ENCODE results near the gene ACO2.

The ACO2 gene

GRCh38 chr22:41563051-41563711 is 94.3 kb downstream of the ACO2 start:
- H3K4me3 ChIP-seq (ENCODE audit: low read length): no peak overlapping the region
- peaks cover 27% of the 10 kb centered on the region for H3K27me3 ChIP-seq (ENCODE audit: control insufficient read depth, low read length)
- H3K79me2 ChIP-seq (ENCODE audit: control insufficient read depth, low read length): no peaks in the 10 kb centered on the region
- no peaks in the 10 kb centered on the region for H3K36me3 ChIP-seq (ENCODE audit: control insufficient read depth, low read length)
- no peaks in the 10 kb centered on the region for H3K9me3 ChIP-seq (ENCODE audit: control insufficient read depth, insufficient read depth, low read length)
- no peaks in the 10 kb centered on the region for H3K9me2 ChIP-seq (replicated peaks; ENCODE audit: control insufficient read depth, low read length)
- TF ChIP-seq, protein P1, sequence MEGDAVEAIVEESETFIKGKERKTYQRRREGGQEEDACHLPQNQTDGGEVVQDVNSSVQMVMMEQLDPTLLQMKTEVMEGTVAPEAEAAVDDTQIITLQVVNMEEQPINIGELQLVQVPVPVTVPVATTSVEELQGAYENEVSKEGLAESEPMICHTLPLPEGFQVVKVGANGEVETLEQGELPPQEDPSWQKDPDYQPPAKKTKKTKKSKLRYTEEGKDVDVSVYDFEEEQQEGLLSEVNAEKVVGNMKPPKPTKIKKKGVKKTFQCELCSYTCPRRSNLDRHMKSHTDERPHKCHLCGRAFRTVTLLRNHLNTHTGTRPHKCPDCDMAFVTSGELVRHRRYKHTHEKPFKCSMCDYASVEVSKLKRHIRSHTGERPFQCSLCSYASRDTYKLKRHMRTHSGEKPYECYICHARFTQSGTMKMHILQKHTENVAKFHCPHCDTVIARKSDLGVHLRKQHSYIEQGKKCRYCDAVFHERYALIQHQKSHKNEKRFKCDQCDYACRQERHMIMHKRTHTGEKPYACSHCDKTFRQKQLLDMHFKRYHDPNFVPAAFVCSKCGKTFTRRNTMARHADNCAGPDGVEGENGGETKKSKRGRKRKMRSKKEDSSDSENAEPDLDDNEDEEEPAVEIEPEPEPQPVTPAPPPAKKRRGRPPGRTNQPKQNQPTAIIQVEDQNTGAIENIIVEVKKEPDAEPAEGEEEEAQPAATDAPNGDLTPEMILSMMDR (IDR thresholded peaks at IDR 0.05; ENCODE audit: low read depth, low read length, poor library complexity, severe bottlenecking): no peak
- TF ChIP-seq EZH2phosphoT487 (IDR thresholded peaks at IDR 0.05; ENCODE audit: borderline replicate concordance, low read length): no peak
- H3K4me1 ChIP-seq (ENCODE audit: control insufficient read depth, low read length): no peaks in the 10 kb centered on the region
- H4K20me1 ChIP-seq (ENCODE audit: control insufficient read depth, insufficient read depth, low read depth, low read length): no peaks in the 10 kb centered on the region
- no peak overlapping the region for H3K4me2 ChIP-seq (ENCODE audit: low read length)
- no peaks in the 10 kb centered on the region for H3F3A ChIP-seq (ENCODE audit: control insufficient read depth, insufficient read depth)
- H3K27ac ChIP-seq (ENCODE audit: low read depth, low read length): no peak overlapping the region

GRCh38 chr22:41564563-41564962 is 95.6 kb downstream of the ACO2 start:
- H3K9me3 ChIP-seq (ENCODE audit: control insufficient read depth, insufficient read depth, low read length): no peaks in the 10 kb centered on the region
- H3F3A ChIP-seq (ENCODE audit: control insufficient read depth, insufficient read depth): no peaks in the 10 kb centered on the region
- peaks cover 27% of the 10 kb centered on the region for H3K27me3 ChIP-seq (ENCODE audit: control insufficient read depth, low read length)
- no peaks in the 10 kb centered on the region for H4K20me1 ChIP-seq (ENCODE audit: control insufficient read depth, insufficient read depth, low read depth, low read length)
- H3K27ac ChIP-seq (ENCODE audit: low read depth, low read length): no peak overlapping the region
- no peak overlapping the region for H3K4me2 ChIP-seq (ENCODE audit: low read length)
- H3K4me1 ChIP-seq (ENCODE audit: control insufficient read depth, low read length): no peaks in the 10 kb centered on the region
- H3K79me2 ChIP-seq (ENCODE audit: control insufficient read depth, low read length): no peaks in the 10 kb centered on the region
- H3K36me3 ChIP-seq (ENCODE audit: control insufficient read depth, low read length): no peaks in the 10 kb centered on the region
- H3K4me3 ChIP-seq (ENCODE audit: low read length): no peak overlapping the region
- no peaks in the 10 kb centered on the region for H3K9me2 ChIP-seq (replicated peaks; ENCODE audit: control insufficient read depth, low read length)
- TF ChIP-seq EZH2phosphoT487 (IDR thresholded peaks at IDR 0.05; ENCODE audit: borderline replicate concordance, low read length): no peak
- TF ChIP-seq, protein P1 (IDR thresholded peaks at IDR 0.05; ENCODE audit: low read depth, low read length, poor library complexity, severe bottlenecking): no peak

DNA sequence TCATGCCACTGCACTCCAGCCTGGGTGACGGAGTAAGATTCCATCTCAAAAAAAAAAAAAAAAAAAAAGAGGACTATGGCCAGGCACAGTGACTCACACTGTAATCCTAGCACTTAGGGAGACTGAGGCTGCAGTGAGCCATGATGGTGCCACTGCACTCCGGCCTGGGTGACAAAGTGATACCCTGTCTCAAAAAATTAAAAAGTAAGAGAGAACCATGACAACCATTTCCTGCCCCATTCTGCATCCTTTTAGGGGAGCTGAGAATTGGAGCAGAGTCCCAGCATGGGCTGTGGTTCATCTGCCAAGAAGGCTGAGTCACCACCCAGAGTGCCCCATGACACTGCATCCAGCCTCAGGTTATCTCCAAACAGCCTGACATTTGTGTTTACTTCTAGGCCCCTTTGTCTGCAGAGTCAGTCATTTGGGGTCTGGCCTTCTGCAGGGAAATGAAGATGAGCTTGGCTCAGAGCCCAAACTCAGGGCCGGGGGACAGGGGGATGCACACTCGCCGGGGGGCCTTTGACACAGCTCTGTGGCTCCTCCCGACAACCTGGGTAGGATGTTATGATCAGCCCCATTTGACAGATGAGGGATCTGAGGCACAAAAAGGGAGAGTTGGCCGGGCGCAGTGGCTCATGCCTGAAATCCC is 96.6 kb downstream of the ACO2 start:
- no peak overlapping the region for H3K27ac ChIP-seq (ENCODE audit: low read depth, low read length)
- H3K79me2 ChIP-seq (ENCODE audit: control insufficient read depth, low read length): no peaks in the 10 kb centered on the region
- no peak overlapping the region for H3K4me3 ChIP-seq (ENCODE audit: low read length)
- no peaks in the 10 kb centered on the region for H3K36me3 ChIP-seq (ENCODE audit: control insufficient read depth, low read length)
- H4K20me1 ChIP-seq (ENCODE audit: control insufficient read depth, insufficient read depth, low read depth, low read length): no peaks in the 10 kb centered on the region
- H3F3A ChIP-seq (ENCODE audit: control insufficient read depth, insufficient read depth): no peaks in the 10 kb centered on the region
- H3K4me1 ChIP-seq (ENCODE audit: control insufficient read depth, low read length): no peaks in the 10 kb centered on the region
- no peak overlapping the region for H3K4me2 ChIP-seq (ENCODE audit: low read length)
- peaks cover 20% of the 10 kb centered on the region for H3K27me3 ChIP-seq (ENCODE audit: control insufficient read depth, low read length)
- H3K9me3 ChIP-seq (ENCODE audit: control insufficient read depth, insufficient read depth, low read length): no peaks in the 10 kb centered on the region
- no peaks in the 10 kb centered on the region for H3K9me2 ChIP-seq (replicated peaks; ENCODE audit: control insufficient read depth, low read length)
- TF ChIP-seq EZH2phosphoT487 (IDR thresholded peaks at IDR 0.05; ENCODE audit: borderline replicate concordance, low read length): no peak
- TF ChIP-seq, protein P1 (IDR thresholded peaks at IDR 0.05; ENCODE audit: low read depth, low read length, poor library complexity, severe bottlenecking): no peak
